ENCODE measurements around the gene TMEM17. TPM values are rescaled to one million over a fixed set of nuclear protein-coding genes. Genes with fewer than 3 reads are reported as not detected.

TMEM17 gene
- total and polyA plus RNA-seq, 2 of the 13 experiments (the other 11 are each of a cell fraction or from before 2014, with no cell fraction given) = 0.22 to 0.50 TPM

- 0 out of 2 replicates have a peak, but pooled peaks have one; percentile 12 for TF ChIP-seq ZNF574 (CRISPR knock-in tag; IDR thresholded peaks at IDR 0.05)
- no peak for TF ChIP-seq ZEB1 (IDR thresholded peaks at IDR 0.05; ENCODE audit: insufficient replicate concordance, low read depth)
- TF ChIP-seq ARID2 (CRISPR knock-in tag; IDR thresholded peaks at IDR 0.05; ENCODE audit: borderline replicate concordance) = no peak
- peak; percentile 65; the same call in 1 of the 2 replicates for TF ChIP-seq ZNF501 (CRISPR knock-in tag; IDR thresholded peaks at IDR 0.05)
- TF ChIP-seq ZBTB26 (CRISPR knock-in tag; IDR thresholded peaks at IDR 0.05; ENCODE audit: borderline replicate concordance) = no peak
- TF ChIP-seq ZBTB39 (CRISPR knock-in tag; IDR thresholded peaks at IDR 0.05) = no peak
- TF ChIP-seq REPIN1 (CRISPR knock-in tag; IDR thresholded peaks at IDR 0.05; ENCODE audit: borderline replicate concordance, low read depth) = 0 out of 2 replicates have a peak, but pooled peaks have one; percentile 25
- no peak for TF ChIP-seq ZSCAN5A (CRISPR knock-in tag; IDR thresholded peaks at IDR 0.05; ENCODE audit: borderline replicate concordance)
- no peak for TF ChIP-seq PTBP1 (IDR thresholded peaks at IDR 0.05; ENCODE audit: low read depth, low read length, poor library complexity, severe bottlenecking)
- no peak for TF ChIP-seq ZNF556 (CRISPR knock-in tag; IDR thresholded peaks at IDR 0.05; ENCODE audit: borderline replicate concordance)
- no peak for TF ChIP-seq ONECUT2 (CRISPR knock-in tag; IDR thresholded peaks at IDR 0.05)
Measured at GRCh38 chr2:62467475-62468321, 38.3 kb downstream of the TMEM17 start (continued).
